Measurements from ENCODE around the gene DCST2. TPM values are rescaled to one million over a fixed set of nuclear protein-coding genes. Genes with fewer than 3 reads are reported as not detected.

The DCST2 gene
- total and polyA plus RNA-seq, 9 of the 15 experiments (the other 6 are each of a cell fraction or from before 2014, with no cell fraction given), result 0.09 to 0.49 (median 0.11) TPM; not detected in 3

DNA sequence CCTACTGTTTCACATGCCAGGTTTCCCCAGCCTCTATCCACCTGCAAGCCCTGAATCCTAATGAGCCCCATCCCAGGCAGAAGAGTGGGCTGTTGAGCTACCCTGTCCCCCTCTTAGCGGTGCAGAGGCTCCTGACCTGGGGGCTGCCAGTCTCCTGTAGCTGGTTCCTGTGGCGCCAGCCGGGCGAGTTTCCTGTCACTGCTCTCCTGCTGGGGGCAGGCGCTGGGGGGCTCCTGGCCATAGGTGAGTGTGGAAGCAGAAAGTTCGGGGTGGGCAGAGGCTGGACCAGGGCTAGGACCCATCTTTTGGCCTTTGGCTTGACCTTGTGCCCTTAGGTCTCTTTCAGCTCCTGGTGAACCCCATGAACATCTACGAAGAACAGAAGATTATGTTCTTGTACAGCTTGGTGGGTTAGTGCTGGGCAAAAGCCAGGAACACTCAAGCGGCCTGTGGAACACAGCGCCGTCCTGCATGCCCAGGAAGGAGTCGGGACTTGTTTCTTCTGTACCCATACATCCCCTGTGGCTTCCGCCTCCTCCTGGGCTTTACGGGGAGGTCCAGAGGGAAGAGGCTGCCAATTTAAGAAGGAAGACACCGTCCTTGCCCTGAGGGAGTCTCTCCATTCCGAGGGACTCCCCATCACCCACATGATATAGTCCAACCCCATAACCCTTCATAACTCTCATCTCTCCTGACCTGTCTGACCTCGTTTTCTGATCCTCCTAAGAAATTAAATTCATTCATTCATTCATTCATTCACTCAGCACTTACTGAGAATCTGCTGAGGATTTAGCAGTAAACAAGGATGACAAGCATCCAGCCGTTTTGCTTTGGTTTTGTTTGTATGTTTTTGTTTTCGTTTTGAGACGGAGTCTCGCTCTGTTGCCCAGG, 982 bp upstream of the DCST2 start:
- WGBS (ENCODE audit: insufficient coverage, low coverage, missing lambda C conversion rate), result 20% methylated on average over 17 of the region's 20 CpGs
- Histone ChIP-seq H2AFZ (ENCODE audit: low read depth, low read length) (no peak overlapping the region), H3K27me3 (ENCODE audit: control insufficient read depth in 2 of 2, insufficient read depth in 2 of 2, low read length in 2 of 2) (peaks cover 0 to 23% of the 10 kb centered on the region in 2 experiments; a peak in 3 of 5 replicates), H3K36me3 (ENCODE audit: control insufficient read depth, insufficient read depth, low read length) (no peaks in the 10 kb centered on the region), H3K9me3 (replicated peaks; ENCODE audit: control insufficient read depth, insufficient read depth, low read depth, low read length) (no peaks in the 10 kb centered on the region), H4K20me1 (replicated peaks; ENCODE audit: control insufficient read depth, insufficient read depth, low read length) (no peaks in the 10 kb centered on the region), H3K4me1 (replicated peaks in 1 of 2; ENCODE audit: control insufficient read depth in 2 of 2, insufficient read depth in 2 of 2, low read length in 2 of 2) (peaks cover 3 to 13% of the 10 kb centered on the region in 2 experiments; a peak in 2 of 5 replicates), H3K4me2 (ENCODE audit: insufficient read depth, low read length) (no peak overlapping the region), H3K79me2 (ENCODE audit: control insufficient read depth, insufficient read depth, low read length) (no peaks in the 10 kb centered on the region), H3K9me1 (ENCODE audit: control insufficient read depth, insufficient read depth, low read length) (no peaks in the 10 kb centered on the region), H3K27ac (ENCODE audit: extremely low read depth, low read depth, low read length) (no peak overlapping the region), H3K4me3 (no peak overlapping the region), H3K9ac (ENCODE audit: insufficient read depth in 1 of 2, low read depth in 2 of 2, low read length in 2 of 2) (peak overlapping the region in 1 of 2 experiments; percentile 20; a peak in 2 of 4 replicates)
- ChIA-PET POLR2A (interaction anchor here (0.6 to 0.9 kb wide), 4 partner anchors 17 to 148 kb away, joined by 3 to 4 read pairs (median 4); no protein-coding TSS in a partner anchor), CTCF (ENCODE audit: low intra/inter-chr PET ratio) (no interaction called here)
- in situ Hi-C loops (cut with MboI) (no loop called here), intact Hi-C loops (cut with micrococcal nuclease) (no loop called here)
- FAIRE-seq, result no peak
- no TSS peak for BruUV-seq (replicated peaks)
- DNase-seq (ENCODE audit: extremely low read depth in 1 of 4, low spot score in 3 of 4), result no peak
- peak; percentile 92; the same call in 1 of the 2 replicates for TF ChIP-seq ZNF24 (IDR thresholded peaks at IDR 0.05)
- TF ChIP-seq, protein P1, sequence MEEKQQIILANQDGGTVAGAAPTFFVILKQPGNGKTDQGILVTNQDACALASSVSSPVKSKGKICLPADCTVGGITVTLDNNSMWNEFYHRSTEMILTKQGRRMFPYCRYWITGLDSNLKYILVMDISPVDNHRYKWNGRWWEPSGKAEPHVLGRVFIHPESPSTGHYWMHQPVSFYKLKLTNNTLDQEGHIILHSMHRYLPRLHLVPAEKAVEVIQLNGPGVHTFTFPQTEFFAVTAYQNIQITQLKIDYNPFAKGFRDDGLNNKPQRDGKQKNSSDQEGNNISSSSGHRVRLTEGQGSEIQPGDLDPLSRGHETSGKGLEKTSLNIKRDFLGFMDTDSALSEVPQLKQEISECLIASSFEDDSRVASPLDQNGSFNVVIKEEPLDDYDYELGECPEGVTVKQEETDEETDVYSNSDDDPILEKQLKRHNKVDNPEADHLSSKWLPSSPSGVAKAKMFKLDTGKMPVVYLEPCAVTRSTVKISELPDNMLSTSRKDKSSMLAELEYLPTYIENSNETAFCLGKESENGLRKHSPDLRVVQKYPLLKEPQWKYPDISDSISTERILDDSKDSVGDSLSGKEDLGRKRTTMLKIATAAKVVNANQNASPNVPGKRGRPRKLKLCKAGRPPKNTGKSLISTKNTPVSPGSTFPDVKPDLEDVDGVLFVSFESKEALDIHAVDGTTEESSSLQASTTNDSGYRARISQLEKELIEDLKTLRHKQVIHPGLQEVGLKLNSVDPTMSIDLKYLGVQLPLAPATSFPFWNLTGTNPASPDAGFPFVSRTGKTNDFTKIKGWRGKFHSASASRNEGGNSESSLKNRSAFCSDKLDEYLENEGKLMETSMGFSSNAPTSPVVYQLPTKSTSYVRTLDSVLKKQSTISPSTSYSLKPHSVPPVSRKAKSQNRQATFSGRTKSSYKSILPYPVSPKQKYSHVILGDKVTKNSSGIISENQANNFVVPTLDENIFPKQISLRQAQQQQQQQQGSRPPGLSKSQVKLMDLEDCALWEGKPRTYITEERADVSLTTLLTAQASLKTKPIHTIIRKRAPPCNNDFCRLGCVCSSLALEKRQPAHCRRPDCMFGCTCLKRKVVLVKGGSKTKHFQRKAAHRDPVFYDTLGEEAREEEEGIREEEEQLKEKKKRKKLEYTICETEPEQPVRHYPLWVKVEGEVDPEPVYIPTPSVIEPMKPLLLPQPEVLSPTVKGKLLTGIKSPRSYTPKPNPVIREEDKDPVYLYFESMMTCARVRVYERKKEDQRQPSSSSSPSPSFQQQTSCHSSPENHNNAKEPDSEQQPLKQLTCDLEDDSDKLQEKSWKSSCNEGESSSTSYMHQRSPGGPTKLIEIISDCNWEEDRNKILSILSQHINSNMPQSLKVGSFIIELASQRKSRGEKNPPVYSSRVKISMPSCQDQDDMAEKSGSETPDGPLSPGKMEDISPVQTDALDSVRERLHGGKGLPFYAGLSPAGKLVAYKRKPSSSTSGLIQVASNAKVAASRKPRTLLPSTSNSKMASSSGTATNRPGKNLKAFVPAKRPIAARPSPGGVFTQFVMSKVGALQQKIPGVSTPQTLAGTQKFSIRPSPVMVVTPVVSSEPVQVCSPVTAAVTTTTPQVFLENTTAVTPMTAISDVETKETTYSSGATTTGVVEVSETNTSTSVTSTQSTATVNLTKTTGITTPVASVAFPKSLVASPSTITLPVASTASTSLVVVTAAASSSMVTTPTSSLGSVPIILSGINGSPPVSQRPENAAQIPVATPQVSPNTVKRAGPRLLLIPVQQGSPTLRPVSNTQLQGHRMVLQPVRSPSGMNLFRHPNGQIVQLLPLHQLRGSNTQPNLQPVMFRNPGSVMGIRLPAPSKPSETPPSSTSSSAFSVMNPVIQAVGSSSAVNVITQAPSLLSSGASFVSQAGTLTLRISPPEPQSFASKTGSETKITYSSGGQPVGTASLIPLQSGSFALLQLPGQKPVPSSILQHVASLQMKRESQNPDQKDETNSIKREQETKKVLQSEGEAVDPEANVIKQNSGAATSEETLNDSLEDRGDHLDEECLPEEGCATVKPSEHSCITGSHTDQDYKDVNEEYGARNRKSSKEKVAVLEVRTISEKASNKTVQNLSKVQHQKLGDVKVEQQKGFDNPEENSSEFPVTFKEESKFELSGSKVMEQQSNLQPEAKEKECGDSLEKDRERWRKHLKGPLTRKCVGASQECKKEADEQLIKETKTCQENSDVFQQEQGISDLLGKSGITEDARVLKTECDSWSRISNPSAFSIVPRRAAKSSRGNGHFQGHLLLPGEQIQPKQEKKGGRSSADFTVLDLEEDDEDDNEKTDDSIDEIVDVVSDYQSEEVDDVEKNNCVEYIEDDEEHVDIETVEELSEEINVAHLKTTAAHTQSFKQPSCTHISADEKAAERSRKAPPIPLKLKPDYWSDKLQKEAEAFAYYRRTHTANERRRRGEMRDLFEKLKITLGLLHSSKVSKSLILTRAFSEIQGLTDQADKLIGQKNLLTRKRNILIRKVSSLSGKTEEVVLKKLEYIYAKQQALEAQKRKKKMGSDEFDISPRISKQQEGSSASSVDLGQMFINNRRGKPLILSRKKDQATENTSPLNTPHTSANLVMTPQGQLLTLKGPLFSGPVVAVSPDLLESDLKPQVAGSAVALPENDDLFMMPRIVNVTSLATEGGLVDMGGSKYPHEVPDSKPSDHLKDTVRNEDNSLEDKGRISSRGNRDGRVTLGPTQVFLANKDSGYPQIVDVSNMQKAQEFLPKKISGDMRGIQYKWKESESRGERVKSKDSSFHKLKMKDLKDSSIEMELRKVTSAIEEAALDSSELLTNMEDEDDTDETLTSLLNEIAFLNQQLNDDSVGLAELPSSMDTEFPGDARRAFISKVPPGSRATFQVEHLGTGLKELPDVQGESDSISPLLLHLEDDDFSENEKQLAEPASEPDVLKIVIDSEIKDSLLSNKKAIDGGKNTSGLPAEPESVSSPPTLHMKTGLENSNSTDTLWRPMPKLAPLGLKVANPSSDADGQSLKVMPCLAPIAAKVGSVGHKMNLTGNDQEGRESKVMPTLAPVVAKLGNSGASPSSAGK (IDR thresholded peaks at IDR 0.05), result no peak
- no peak for ATAC-seq

Measured in K562 (cell line).